ENCODE measurements around the gene CSE1L. TPM values are rescaled to one million over a fixed set of nuclear protein-coding genes. Genes with fewer than 3 reads are reported as not detected.

The CSE1L gene
- total RNA-seq, 1 experiment from 2014 or later = 246 TPM

DNA sequence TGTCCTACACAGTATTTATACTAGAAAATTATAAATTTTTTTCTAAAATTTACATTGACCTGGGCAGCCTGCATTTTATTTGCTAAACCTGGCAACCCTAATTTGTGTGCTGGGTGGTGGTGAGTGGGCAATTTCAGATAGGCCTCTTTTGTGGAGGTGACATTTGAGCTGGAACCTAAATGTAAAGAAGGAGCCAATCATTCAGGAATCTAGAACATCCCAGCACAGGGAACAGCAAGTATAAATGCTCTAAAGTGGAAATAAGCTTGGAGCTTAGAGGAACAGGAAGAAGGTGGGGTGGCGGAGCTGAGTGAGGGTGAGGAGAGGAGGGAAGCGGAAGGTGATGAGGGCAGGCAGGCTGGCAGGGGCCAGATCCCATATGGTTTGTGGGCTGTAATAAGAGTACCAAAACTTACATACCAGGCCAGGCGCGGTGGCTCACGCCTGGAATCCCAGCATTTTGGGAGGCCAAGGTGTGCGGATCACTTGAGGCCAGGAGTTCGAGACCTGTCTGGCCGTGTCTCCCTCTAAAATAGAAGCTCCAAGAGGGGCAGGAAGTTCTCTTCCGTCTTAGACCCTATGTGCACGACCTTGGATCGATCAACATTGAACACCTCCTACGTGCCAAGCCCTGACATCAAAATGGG lies 549 bp upstream of the CSE1L start:
- Histone ChIP-seq H3K4ac (ENCODE audit: low read depth, low read length) (no peak overlapping the region), H2BK5ac (ENCODE audit: insufficient read length, low read length) (no peak overlapping the region), H3K27ac (ENCODE audit: insufficient read length, low read depth, low read length) (no peak overlapping the region), H3K23me2 (ENCODE audit: insufficient read length, low read depth, low read length, poor library complexity, severe bottlenecking) (peaks cover 5% of the 10 kb centered on the region), H4K5ac (ENCODE audit: insufficient read length, low read depth, low read length) (no peak overlapping the region), H2BK15ac (ENCODE audit: low read depth, low read length) (no peak overlapping the region), H4K91ac (ENCODE audit: insufficient read length, low read depth, low read length) (no peak overlapping the region), H3K79me2 (ENCODE audit: insufficient read depth, low read length) (peaks cover 35% of the 10 kb centered on the region), H3T11ph (ENCODE audit: low read length) (no peak overlapping the region), H3K79me1 (ENCODE audit: insufficient read depth, low read depth, low read length, poor library complexity, severe bottlenecking) (no peaks in the 10 kb centered on the region), H2BK12ac (ENCODE audit: insufficient read length, low read depth, low read length) (no peak overlapping the region), H3K18ac (ENCODE audit: insufficient read length, low read depth, low read length) (peak overlapping the region; percentile 45), H2AK5ac (ENCODE audit: insufficient read length, low read length) (no peak overlapping the region), H2BK120ac (ENCODE audit: low read depth, low read length, poor library complexity, severe bottlenecking) (no peak overlapping the region), H4K8ac (replicated peaks; ENCODE audit: insufficient read length, low read depth, low read length) (no peak overlapping the region), H3K27me3 (ENCODE audit: insufficient read depth, low read length) (no peaks in the 10 kb centered on the region), H2BK20ac (ENCODE audit: low read depth, low read length, poor library complexity, severe bottlenecking) (no peak overlapping the region), H3K56ac (ENCODE audit: insufficient read length, low read depth, low read length) (no peak overlapping the region), H2AFZ (ENCODE audit: low read length) (no peak overlapping the region), H3K23ac (ENCODE audit: insufficient read length, low read depth, low read length) (no peak overlapping the region), H3K4me1 (ENCODE audit: insufficient read depth, low read length) (no peaks in the 10 kb centered on the region), H3K9me3 (ENCODE audit: control insufficient read depth, low read depth, low read length) (no peaks in the 10 kb centered on the region), H3K4me2 (ENCODE audit: insufficient read depth, insufficient read length, low read length) (peak overlapping the region; percentile 94), H3K14ac (ENCODE audit: insufficient read depth, low read length) (no peak overlapping the region), H3K9ac (ENCODE audit: extremely low read depth, insufficient read length, low read length) (peak overlapping the region; percentile 61), H4K20me1 (ENCODE audit: control insufficient read depth, insufficient read depth, insufficient read length) (no peaks in the 10 kb centered on the region)
- no CpG with 5 or more reads among the region's 12 CpGs for WGBS (ENCODE audit: extremely low coverage, insufficient read length, low lambda C conversion rate)
- peaks cover 19 to 20% of the 10 kb centered on the region in 2 experiments for H3K4me1 Mint-ChIP-seq
- H3K27ac Mint-ChIP-seq = peak overlapping the region; percentile 99
- H3K4me3 Mint-ChIP-seq = peak overlapping the region; percentile 92 to 97
- no peaks in the 10 kb centered on the region; a peak in 1 of 5 replicates for H3K9me3 Mint-ChIP-seq
- peaks cover 24 to 30% (median 25%) of the 10 kb centered on the region in 3 experiments for H3K36me3 Mint-ChIP-seq (ENCODE audit: insufficient read depth in 1 of 3, low read depth in 3 of 3)
- DNase-seq = no peak
- peaks cover 2% of the 10 kb centered on the region; the same call in 1 of the 2 replicates for H3K27me3 Mint-ChIP-seq (ENCODE audit: low read depth)
- TF ChIP-seq, protein P1, sequence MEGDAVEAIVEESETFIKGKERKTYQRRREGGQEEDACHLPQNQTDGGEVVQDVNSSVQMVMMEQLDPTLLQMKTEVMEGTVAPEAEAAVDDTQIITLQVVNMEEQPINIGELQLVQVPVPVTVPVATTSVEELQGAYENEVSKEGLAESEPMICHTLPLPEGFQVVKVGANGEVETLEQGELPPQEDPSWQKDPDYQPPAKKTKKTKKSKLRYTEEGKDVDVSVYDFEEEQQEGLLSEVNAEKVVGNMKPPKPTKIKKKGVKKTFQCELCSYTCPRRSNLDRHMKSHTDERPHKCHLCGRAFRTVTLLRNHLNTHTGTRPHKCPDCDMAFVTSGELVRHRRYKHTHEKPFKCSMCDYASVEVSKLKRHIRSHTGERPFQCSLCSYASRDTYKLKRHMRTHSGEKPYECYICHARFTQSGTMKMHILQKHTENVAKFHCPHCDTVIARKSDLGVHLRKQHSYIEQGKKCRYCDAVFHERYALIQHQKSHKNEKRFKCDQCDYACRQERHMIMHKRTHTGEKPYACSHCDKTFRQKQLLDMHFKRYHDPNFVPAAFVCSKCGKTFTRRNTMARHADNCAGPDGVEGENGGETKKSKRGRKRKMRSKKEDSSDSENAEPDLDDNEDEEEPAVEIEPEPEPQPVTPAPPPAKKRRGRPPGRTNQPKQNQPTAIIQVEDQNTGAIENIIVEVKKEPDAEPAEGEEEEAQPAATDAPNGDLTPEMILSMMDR (conservative IDR thresholded peaks at IDR 0.05) = no peak

All from H9 (cell line).